ENCODE measurements around the gene DPH6.
"Not testable (repeated sequence)": the region's sequence is repeated elsewhere in the genome, so short reads cannot be mapped to it uniquely, and the experiment has no call there.

Gene DPH6

GRCh38 chr15:35485411-35485810, 60.6 kb downstream of the DPH6 start:
- no peak for DNase-seq (ENCODE audit: low read depth in 2 of 2)

- no peak for DNase-seq (ENCODE audit: low read depth in 2 of 2)
These were observed 61.6 kb downstream of the DPH6 start for GRCh38 chr15:35484231-35484945.

DNA sequence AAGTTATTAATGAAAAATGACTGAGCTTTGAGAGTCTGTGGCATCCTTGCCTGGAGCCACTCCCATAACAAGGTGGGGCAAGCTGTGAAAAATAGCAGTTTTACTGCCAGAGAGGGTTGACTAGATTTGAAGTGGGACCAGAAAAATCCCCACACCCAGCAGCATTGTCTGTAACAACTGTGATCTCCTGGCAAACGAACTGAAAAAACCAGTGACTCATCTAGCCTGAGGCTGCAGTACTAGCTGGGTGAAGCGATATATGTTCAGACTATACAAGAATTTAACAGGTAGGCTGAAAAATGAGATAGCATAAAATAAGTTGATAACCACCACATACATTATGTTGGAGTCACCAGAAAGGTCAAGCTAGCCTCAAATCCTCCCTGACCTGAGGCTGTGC, 64.0 kb downstream of the DPH6 start:
- no peak for DNase-seq (ENCODE audit: low read depth in 2 of 2)

DNA sequence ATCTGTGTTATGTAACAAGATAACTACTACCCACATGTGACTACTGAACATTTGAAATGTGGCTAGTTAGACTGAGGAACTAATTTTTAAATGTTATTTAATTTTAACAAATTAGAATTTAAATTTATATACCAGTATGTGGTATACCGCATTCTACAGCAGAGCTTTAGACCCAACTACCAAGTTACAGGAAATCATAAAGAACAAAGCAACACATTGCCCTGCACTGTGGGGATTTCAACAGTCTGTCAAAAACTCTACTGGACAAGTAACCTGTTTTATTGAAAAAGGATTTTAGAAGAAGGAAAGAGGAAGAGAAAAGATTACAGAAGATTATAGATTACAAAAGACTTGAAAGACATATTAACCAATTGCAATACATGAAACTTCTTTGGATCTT, 64.9 kb downstream of the DPH6 start:
- DNase-seq (ENCODE audit: low read depth in 2 of 2) = no peak

DNA sequence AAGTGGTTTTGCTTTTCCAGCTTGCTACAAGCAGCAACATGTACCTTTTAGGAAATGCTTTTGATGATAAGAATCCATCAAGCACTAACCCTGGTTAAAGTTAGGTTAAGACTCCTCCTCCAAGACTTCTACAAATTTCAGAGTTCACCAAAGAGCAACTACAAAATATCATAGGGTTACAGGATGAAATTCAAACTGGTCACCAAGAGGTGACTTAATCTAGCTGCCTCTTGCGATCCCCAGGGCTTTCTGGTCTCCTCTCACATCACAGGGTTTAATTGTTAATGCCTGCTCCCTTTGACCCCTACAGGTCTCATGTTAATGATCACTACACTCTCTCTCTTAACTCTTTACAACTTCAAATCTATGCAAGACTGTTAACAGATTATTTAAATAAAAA, 66.5 kb downstream of the DPH6 start:
- no peak for DNase-seq (ENCODE audit: low read depth in 2 of 2)

GRCh38 chr15:35477312-35478262, 68.4 kb downstream of the DPH6 start:
- no peak for DNase-seq (ENCODE audit: low read depth in 2 of 2)

DNA sequence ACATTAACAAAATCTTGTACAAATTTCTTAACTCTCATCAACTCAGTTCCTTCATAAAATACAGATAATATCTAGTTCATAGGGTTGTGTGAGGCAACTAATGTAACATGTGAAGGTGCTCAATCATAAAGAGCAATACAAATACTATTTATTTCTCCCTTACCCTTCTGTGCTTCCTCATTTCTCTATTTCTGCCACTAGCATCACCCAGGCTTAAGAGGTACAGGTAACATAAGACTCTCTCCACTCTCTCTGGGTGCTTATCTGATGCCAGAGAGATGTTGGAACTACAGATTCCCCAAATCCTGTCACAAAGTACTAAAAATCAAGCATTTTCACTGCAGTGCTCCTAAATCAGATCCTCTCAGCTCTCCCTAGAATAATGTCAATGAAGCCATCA, 74.9 kb downstream of the DPH6 start:
- no peak for DNase-seq (ENCODE audit: low read depth in 2 of 2)

DNA sequence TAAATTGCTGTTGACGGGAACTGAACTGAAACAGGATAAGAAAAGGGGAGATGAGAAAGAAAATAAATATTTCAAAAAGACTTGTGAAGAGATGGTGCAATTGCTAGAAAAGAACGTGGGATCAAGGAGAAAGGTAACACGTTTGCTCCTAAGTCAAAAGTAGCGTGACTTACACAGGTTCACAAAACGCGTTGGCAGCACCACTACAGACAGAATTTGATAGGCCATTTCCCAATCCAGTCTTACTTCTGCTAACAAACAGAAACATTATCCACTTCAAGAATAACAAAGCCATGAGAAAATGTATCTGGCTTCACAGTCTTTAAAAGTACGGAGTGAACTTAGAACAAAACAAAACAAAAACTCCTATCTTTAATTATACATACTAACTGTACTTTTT, 75.5 kb downstream of the DPH6 start:
- DNase-seq (ENCODE audit: low read depth in 2 of 2) = no peak

- no peak for DNase-seq (ENCODE audit: low read depth in 2 of 2)
These were observed 79.5 kb downstream of the DPH6 start for GRCh38 chr15:35466476-35466875.

- no peak for DNase-seq (ENCODE audit: low read depth in 2 of 2)
These were observed 80.2 kb downstream of the DPH6 start for GRCh38 chr15:35465783-35466182.

- no peak for DNase-seq (ENCODE audit: low read depth in 2 of 2)
These were observed 85.3 kb downstream of the DPH6 start for GRCh38 chr15:35460616-35461015.

DNA sequence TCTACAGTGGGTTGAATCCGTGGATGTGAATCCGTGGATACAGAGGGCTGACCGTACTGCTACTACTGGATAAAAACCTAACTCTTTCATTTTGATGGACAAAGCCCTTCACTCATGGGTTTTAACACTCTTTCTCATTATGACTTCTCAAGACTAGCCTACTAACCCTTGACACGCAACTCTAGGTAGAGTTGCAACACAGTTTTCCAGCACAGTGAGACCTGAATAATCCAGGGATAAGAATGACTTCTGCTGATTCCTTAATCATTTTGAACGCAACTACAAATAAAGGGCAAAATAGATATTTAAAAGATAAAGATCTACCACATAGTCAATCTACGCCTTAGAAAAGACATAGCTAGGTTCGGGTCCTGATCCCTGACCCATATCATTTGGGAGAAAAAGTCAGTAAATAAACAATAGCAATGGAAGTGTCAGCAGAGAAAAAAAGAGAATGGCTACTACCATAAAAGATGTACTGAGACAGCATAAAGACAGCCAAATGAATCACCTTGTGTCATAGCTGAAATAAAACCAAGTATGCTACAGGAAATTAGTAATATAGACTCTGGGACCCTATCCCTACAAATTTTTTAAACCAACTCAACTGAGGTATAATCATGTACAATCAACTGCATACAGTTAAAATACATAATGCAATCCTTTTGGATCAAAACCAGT, 87.6 kb downstream of the DPH6 start:
- no peak for DNase-seq (ENCODE audit: low read depth in 2 of 2)

DNA sequence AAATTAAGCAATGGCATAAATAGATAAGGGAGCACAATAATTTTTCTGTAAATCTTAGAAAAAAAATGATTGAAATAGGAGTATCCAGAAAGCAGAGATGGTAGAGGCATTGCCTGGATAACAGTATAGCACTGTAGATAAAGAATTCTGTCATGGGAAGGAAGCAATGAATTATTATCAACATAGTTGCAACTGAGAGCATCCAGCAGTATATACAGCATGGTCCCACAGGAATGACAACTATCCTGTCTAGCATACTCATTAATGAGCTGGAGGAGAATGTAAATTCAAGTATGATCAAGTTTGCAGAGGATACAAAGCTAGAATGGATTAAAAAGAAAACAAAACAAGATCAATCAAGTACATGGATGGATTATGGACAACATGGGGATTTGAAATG, 90.8 kb downstream of the DPH6 start:
- DNase-seq (ENCODE audit: low read depth in 2 of 2) = no peak

DNA sequence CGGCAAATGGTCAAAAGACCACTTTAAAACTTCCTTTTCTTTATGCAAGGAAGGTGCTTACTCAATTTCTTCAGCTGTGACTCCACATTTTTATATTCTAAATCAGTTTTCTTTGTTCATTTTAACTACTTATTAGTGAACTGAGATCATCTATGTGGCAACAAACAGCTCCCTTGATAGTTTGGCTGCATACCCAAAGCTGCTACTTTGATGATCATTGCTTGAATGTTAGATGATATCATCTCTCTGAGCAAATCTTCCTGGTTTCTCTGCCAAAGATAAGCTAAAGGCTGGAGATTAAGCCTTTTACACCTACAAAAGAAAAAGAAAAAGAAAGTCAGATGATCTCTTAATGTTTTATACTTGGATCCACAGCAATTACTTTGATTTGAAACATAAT, 95.5 kb downstream of the DPH6 start:
- DNase-seq (ENCODE audit: low read depth in 2 of 2) = no peak

DNA sequence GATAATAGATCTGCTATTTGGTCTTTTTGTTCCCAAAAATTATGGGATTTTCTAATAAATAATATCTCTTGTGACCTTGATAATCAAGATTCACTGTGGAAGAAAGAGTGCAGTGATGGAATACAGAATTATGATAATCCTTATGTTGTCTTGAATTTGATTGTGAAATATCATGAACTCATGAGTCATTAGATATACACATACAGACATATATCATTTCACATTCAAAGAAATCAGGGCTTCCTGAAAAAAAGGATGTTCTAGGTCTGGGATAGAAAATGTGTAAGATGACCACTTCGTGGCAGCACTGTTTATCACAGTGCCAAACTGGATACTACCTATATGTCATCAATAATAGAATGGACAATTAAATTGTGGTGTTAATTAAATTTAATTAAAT, 97.7 kb downstream of the DPH6 start:
- no peak for DNase-seq (ENCODE audit: low read depth in 2 of 2)

DNA sequence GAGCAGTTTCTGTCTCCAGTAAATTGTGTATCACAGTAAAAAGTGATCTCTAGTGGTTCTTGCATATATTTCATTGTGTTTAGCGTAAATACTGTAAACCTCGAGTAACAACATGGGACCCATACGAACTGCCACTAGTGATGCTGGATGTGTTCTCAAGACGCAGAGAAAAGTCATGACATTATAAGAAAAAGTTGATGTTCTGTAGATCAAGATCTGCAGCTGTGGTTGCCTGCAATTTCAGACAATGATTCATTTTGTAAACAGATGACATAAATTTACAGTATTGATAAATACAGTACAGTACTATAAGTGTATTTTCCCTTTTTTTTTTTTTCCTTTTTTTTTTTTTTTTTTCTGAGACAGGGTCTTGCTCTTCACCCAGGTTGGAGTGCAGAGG, 100.1 kb downstream of the DPH6 start:
- no peak for DNase-seq (ENCODE audit: low read depth in 2 of 2)

DNA sequence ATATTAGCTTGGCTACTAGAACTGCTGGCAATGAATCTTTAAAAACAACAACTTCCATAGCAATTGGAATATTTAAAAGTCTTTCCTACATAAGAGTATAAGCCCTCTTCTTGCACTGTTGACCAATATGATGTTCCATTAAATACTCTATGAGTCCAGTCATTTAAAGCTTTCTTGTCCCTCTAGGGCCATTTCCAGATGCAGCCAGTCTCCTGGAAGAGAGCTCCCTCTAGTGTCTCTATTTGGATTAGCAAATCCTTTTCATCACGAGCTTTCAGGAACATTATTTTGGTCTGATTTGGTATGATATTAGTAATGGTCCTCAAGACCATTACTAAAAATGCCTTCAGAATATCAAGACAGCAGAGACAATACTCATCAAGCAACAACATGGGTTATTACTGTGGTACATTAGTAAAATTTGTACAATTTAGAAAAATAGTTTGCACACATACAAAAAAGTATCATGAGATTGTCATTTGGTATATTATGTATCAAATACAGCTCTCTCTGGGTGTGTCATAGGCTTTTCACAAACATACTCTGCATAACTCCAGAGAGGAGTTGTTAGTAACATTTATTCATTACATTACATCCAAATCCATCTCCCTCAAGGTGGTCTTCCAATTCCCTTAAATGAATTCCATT, 101.3 kb downstream of the DPH6 start:
- no peak for DNase-seq (ENCODE audit: low read depth in 2 of 2)

- no peak for DNase-seq (ENCODE audit: low read depth in 2 of 2)
These were observed 102.6 kb downstream of the DPH6 start for GRCh38 chr15:35443376-35443775.

GRCh38 chr15:35442742-35443141, 103.2 kb downstream of the DPH6 start:
- no peak for DNase-seq (ENCODE audit: low read depth in 2 of 2)

DNA sequence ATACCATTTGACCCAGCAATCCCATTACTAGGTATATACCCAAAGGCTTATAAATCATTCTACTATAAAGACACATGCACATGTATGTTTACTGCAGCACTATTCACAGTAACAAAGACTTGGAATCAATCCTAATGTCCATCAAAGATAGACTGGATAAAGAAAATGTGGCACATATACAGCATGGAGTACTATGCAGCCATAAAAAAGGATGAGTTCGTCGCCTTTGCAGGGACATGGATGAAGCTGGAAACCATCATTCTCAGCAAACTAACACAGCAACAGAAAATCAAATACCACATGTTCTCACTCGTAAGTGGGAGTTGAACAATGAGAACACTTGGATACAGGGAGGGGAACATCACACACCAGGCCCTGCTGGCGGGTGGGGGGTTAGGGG, 104.7 kb downstream of the DPH6 start:
- not testable (repeated sequence) for DNase-seq (ENCODE audit: low read depth in 2 of 2)

DNA sequence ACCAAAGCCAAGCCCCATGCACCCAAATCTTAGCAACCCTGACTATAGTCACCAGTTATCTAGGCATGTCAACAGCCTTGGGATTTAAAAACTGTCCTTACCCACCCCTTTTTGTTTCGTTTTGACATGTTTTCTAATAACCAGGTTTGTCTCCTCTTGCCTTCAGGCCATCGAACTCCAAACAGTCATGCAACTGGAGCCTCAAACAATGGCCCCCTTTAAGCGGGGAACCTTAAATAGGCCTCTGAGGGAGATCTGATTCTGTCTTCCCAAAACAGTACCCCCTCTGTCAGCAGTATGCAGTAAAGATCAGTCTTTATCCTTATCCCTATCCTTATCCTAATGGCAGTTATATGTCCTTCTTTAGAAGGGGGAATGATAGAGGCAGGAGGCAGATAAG, 105.7 kb downstream of the DPH6 start:
- no peak for DNase-seq (ENCODE audit: low read depth in 2 of 2)

DNA sequence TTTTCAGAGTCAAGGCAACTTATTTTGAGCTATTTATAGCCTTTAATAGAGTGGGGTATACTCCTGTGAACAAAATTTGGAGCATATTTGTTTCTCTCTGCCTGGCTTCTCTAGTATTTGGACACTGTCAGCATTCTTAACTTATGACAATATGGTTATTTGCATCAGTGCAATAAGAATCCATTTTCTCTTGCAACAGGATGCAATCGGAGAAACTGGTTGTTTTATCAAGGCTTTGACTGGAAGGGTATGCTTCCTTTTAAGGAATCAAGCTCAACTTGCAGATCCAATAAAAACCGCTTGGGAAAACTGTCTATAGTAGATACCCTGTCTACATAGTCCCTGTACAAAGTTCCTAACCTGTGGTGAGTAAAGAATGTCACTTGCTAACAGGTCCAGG, 106.7 kb downstream of the DPH6 start:
- no peak for DNase-seq (ENCODE audit: low read depth in 2 of 2)

Data from stimulated activated CD8-positive, alpha-beta memory T cell treated with anti-CD3 and anti-CD28 coated beads, Interleukin-15, amount 100 ng/mL, for 4 hours (primary cell).